ENCODE measurements around the gene FAM170B. TPM values are rescaled to one million over a fixed set of nuclear protein-coding genes. Genes with fewer than 3 reads are reported as not detected.

Gene FAM170B
- total and polyA plus RNA-seq, 3 donors from 2014 or later: 1.2 to 11.7 (median 10.5) TPM

DNA sequence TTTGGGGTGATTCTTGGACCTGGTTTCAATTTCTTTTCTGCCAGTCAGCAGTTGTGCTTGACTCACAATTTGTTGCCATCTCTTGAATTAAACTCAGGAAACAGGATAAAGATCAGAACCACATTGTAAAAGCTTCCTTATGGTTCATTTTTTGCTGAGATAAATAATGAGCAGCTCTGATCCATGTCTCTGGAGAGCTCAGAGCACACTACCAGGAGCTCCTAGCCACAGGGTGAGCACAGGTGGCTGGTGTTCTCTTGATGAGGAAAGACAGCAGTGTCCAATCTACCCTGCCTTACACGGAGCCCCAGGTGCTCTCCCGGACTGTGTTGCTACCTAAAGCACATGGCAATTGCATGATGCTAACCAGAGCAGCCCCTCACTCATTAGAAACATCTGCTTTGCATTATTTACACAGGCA lies 17.2 kb upstream of the FAM170B start:
- no peak overlapping the region for H3K27ac ChIP-seq

DNA sequence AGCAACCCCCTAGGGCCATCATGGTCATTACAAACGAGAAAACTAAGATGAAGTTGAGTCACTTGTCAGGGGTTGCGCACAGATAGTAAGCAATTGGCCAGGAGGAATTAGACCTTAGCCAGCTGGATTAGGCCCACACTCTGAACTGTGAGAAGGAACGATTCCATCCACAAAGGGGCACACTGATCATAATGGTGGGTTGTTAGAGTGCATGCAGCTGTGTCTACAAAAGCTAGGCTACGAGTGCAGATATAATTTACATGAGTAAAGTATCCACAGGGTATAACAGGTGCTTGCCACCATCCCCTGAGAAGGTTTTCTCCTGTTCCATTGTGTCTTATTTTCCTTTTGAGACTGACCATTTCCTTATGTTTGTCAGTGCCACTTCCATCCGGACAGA lies 16.6 kb upstream of the FAM170B start:
- TF ChIP-seq POLR2A (IDR thresholded peaks at IDR 0.05): no peak
- TF ChIP-seq, protein P1, sequence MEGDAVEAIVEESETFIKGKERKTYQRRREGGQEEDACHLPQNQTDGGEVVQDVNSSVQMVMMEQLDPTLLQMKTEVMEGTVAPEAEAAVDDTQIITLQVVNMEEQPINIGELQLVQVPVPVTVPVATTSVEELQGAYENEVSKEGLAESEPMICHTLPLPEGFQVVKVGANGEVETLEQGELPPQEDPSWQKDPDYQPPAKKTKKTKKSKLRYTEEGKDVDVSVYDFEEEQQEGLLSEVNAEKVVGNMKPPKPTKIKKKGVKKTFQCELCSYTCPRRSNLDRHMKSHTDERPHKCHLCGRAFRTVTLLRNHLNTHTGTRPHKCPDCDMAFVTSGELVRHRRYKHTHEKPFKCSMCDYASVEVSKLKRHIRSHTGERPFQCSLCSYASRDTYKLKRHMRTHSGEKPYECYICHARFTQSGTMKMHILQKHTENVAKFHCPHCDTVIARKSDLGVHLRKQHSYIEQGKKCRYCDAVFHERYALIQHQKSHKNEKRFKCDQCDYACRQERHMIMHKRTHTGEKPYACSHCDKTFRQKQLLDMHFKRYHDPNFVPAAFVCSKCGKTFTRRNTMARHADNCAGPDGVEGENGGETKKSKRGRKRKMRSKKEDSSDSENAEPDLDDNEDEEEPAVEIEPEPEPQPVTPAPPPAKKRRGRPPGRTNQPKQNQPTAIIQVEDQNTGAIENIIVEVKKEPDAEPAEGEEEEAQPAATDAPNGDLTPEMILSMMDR (IDR thresholded peaks at IDR 0.05): no peak
- Histone ChIP-seq H3K36me3 (ENCODE audit: low read depth, missing control alignments) (no peaks in the 10 kb centered on the region), H3K4me1 (no peaks in the 10 kb centered on the region), H3K27me3 (no peaks in the 10 kb centered on the region), H3K9me3 (no peaks in the 10 kb centered on the region), H3K27ac (no peak overlapping the region), H3K4me3 (no peak overlapping the region)
- DNase-seq: no peak
- intact Hi-C loops (cut with DNase I; ENCODE audit: low total_unique reads): no loop called here
- WGBS, 2 donors: 83 to 86% methylated on average over 5 of the region's 5 CpGs

More for the DNA sequence above, 17.2 kb upstream of the FAM170B start:
- Histone ChIP-seq H3K4me1 (no peaks in the 10 kb centered on the region), H3K9me3 (no peaks in the 10 kb centered on the region), H3K36me3 (ENCODE audit: low read depth, missing control alignments) (no peaks in the 10 kb centered on the region), H3K27me3 (no peaks in the 10 kb centered on the region), H3K4me3 (no peak overlapping the region)
- TF ChIP-seq, protein P1 (IDR thresholded peaks at IDR 0.05): no peak
- TF ChIP-seq POLR2A (IDR thresholded peaks at IDR 0.05): no peak
- intact Hi-C loops (cut with DNase I; ENCODE audit: low total_unique reads): no loop called here
- no peak for DNase-seq
- 64% methylated on average over 2 of the region's 2 CpGs for WGBS, 2 donors

DNA sequence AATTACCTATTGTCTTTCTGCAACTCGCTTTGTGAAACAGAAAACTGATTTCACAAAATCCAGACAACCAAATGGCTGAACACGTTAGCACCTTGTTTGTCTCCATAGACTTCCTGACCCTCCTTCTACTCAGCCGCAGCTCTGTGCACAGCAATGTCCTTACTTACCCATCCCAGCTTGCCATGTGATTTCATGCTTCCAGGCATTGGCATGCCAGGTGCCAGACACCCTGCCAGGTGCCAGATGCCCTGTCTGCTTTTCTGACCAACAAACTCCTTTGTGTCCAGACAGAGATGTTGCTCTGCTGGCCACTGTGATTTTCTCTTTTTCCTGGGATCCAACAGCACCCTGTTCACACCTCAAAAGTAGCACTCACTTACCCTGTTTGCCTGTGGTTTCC lies 16.1 kb upstream of the FAM170B start:
- 93 to 100% methylated on average over 3 of the region's 3 CpGs for WGBS, 2 donors
- no peak for TF ChIP-seq POLR2A (IDR thresholded peaks at IDR 0.05)
- TF ChIP-seq, protein P1 (IDR thresholded peaks at IDR 0.05): no peak
- no peaks in the 10 kb centered on the region for H3K27me3 ChIP-seq
- intact Hi-C loops (cut with DNase I; ENCODE audit: low total_unique reads): no loop called here
- no peak for DNase-seq
- no peaks in the 10 kb centered on the region for H3K36me3 ChIP-seq (ENCODE audit: low read depth, missing control alignments)
- H3K4me3 ChIP-seq: no peak overlapping the region
- H3K27ac ChIP-seq: no peak overlapping the region
- H3K4me1 ChIP-seq: no peaks in the 10 kb centered on the region
- H3K9me3 ChIP-seq: no peaks in the 10 kb centered on the region

DNA sequence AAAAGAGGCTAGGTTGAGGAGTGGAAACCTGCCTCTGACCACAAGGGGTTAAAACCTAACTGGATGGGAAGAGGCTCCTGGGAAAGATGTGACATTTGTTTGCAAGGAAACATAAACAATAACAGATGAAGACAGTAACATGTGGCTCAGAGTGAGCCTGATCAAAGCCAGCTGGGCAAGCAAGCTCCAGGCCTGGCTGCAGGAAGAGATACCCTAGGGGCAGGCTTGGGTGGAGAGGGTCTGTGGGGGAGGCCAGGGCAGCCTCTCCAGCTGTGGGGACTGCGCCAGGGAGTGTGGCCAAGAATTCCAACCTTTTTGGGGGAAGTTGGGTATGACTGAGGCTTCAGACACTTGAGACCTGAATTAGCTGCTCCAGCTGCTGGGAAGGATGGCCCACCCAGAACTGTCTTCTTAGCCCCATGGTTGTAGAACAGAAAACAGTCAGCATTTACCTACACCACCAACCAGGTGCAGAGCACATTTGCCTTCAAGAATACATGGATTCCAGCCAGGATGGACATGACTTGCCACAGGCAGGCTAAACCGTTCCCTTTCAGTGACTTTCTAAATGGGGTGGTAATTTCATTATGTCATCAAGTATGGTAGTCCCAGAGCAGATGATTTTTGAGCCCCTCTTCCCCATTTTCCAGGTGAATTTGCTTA lies 10.4 kb upstream of the FAM170B start:
- Histone ChIP-seq H3K27me3 (no peaks in the 10 kb centered on the region), H3K36me3 (ENCODE audit: low read depth, missing control alignments) (no peaks in the 10 kb centered on the region), H3K4me3 (no peak overlapping the region), H3K27ac (no peak overlapping the region), H3K4me1 (peaks cover 6% of the 10 kb centered on the region), H3K9me3 (no peaks in the 10 kb centered on the region)
- DNase-seq: no peak
- intact Hi-C loops (cut with DNase I; ENCODE audit: low total_unique reads): no loop called here
- TF ChIP-seq, protein P1 (IDR thresholded peaks at IDR 0.05): no peak
- TF ChIP-seq POLR2A (IDR thresholded peaks at IDR 0.05): no peak
- 86 to 91% methylated on average over 2 of the region's 2 CpGs for WGBS, 2 donors

DNA sequence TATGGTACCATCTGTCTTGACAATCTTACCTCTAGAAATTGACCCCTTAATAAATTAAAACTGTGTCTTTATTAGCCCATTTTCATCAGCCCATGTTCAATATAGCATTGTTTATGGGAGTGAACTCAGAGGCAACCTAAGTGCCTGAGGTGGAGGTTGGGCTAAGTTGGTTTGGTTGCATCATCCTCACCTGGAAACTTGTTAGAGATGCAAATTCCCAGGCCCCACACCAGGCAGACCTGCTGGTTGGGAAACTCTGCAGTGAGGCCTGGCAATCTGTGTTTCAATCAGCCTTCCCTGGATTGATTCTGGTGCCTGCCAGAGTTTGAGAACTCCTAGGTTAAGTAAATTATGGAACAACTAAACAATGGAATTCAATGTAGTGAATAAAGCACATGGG lies 9.4 kb upstream of the FAM170B start:
- Histone ChIP-seq H3K9me3 (no peaks in the 10 kb centered on the region), H3K4me3 (no peak overlapping the region), H3K4me1 (peaks cover 7% of the 10 kb centered on the region), H3K36me3 (ENCODE audit: low read depth, missing control alignments) (no peaks in the 10 kb centered on the region), H3K27ac (no peak overlapping the region), H3K27me3 (no peaks in the 10 kb centered on the region)
- intact Hi-C loops (cut with DNase I; ENCODE audit: low total_unique reads): no loop called here
- no peak for TF ChIP-seq POLR2A (IDR thresholded peaks at IDR 0.05)
- TF ChIP-seq, protein P1 (IDR thresholded peaks at IDR 0.05): no peak
- no peak for DNase-seq

Data from testis (tissue), 3 donors.